Right ventricle myocardium superior (tissue), 1 donor: ENCODE measurements around the gene UCKL1. TPM values are rescaled to one million over a fixed set of nuclear protein-coding genes. Genes with fewer than 3 reads are reported as not detected.

Experiments used
- microRNA-seq: library from miRNA; unstranded; fragments of <30 nt; microRNA quantifications from one replicate; pipeline ENCODE4 v1.2.0, GENCODE V29; 2020
- total RNA-seq: library from RNA; stranded (reverse); fragmentation: NEBNext Ultra II Directional; extraction: Animal tissue kit (Norgen Biotek cat#: 25700); gene quantifications from one replicate; pipeline ENCODE4 v1.2.1, GENCODE V29; 2021
- donor health status: DM: no; HTN: yes; CAD: no; lungs with severe emphysema.

The UCKL1 gene
- total RNA-seq, 1 donor from 2014 or later: 54.4 TPM

Small RNA genes within 50 kb of the gene (microRNA-seq; reads per million reads assigned to microRNA genes)
- gene MIR1914 (1.3 reads per million), gene MIR647 (not detected), gene MIR941-1 (not detected), gene MIR941-2 (not detected), gene MIR941-3 (not detected), gene MIR941-4 (not detected), gene MIR941-5 (not detected)

Other genes starting within 250 kb of the UCKL1 start
- 32.2 TPM for gene ARFRP1, start 248.4 kb downstream of the UCKL1 start, total RNA-seq
- gene ZGPAT, start 248.4 kb downstream of the UCKL1 start, total RNA-seq: 16.0 TPM
- gene LIME1, start 219.8 kb downstream of the UCKL1 start, total RNA-seq: 1.6 TPM
- 95.0 TPM for gene SLC2A4RG, start 216.6 kb downstream of the UCKL1 start, total RNA-seq
- 13.5 TPM for gene ZBTB46, start 125.2 kb downstream of the UCKL1 start, total RNA-seq
- not detected for gene ABHD16B, start 94.9 kb downstream of the UCKL1 start, total RNA-seq
- gene TPD52L2, start 91.1 kb downstream of the UCKL1 start, total RNA-seq: 69.0 TPM
- 42.3 TPM for gene DNAJC5, start 61.3 kb downstream of the UCKL1 start, total RNA-seq
- 11.3 TPM for gene ZNF512B, start 13.5 kb upstream of the UCKL1 start, total RNA-seq
- gene SAMD10, start 23.2 kb upstream of the UCKL1 start, total RNA-seq: 6.0 TPM
- 45.3 TPM for gene PRPF6, start 24.7 kb upstream of the UCKL1 start, total RNA-seq
- gene C20orf204, start 79.8 kb upstream of the UCKL1 start, total RNA-seq: 0.38 TPM
- gene SOX18, start 93.2 kb upstream of the UCKL1 start, total RNA-seq: 34.3 TPM
- 34.6 TPM for gene TCEA2, start 106.8 kb upstream of the UCKL1 start, total RNA-seq
- 6.7 TPM for gene RGS19, start 123.1 kb upstream of the UCKL1 start, total RNA-seq
- 0.75 TPM for gene OPRL1, start 123.7 kb upstream of the UCKL1 start, total RNA-seq
- gene LKAAEAR1, start 128.0 kb upstream of the UCKL1 start, total RNA-seq: not detected
- gene NPBWR2, start 151.1 kb upstream of the UCKL1 start, total RNA-seq: not detected
- 0.40 TPM for gene MYT1, start 208.0 kb upstream of the UCKL1 start, total RNA-seq